Measurements from ENCODE around the gene CDC6.

CDC6 gene

GRCh38 chr17:40349477-40349894 is 61.8 kb downstream of the CDC6 start:
- no peak overlapping the region for H3K4me3 ChIP-seq (ENCODE audit: low read length)
- H3K27me3 ChIP-seq (ENCODE audit: control insufficient read depth, insufficient read depth, low read length), result no peaks in the 10 kb centered on the region
- H3K9me3 ChIP-seq (ENCODE audit: control insufficient read depth, low read length), result no peaks in the 10 kb centered on the region
- peak overlapping the region; percentile 3 for H3K9ac ChIP-seq (ENCODE audit: low read length)
- peaks cover 71% of the 10 kb centered on the region for H3K4me1 ChIP-seq (ENCODE audit: control insufficient read depth, insufficient read depth, low read length)
- peaks cover 11% of the 10 kb centered on the region for H3K36me3 ChIP-seq (ENCODE audit: control insufficient read depth, insufficient read depth, low read length)

GRCh38 chr17:40349895-40350688 is 62.4 kb downstream of the CDC6 start:
- no peaks in the 10 kb centered on the region for H3K27me3 ChIP-seq (ENCODE audit: control insufficient read depth, insufficient read depth, low read length)
- no peak overlapping the region for H3K4me3 ChIP-seq (ENCODE audit: low read length)
- peaks cover 11% of the 10 kb centered on the region for H3K36me3 ChIP-seq (ENCODE audit: control insufficient read depth, insufficient read depth, low read length)
- peaks cover 70% of the 10 kb centered on the region for H3K4me1 ChIP-seq (ENCODE audit: control insufficient read depth, insufficient read depth, low read length)
- no peaks in the 10 kb centered on the region for H3K9me3 ChIP-seq (ENCODE audit: control insufficient read depth, low read length)
- no peak overlapping the region for H3K9ac ChIP-seq (ENCODE audit: low read length)

GRCh38 chr17:40350689-40351358 is 63.1 kb downstream of the CDC6 start:
- Histone ChIP-seq H3K9ac (ENCODE audit: low read length) (no peak overlapping the region), H3K36me3 (ENCODE audit: control insufficient read depth, insufficient read depth, low read length) (peaks cover 17% of the 10 kb centered on the region), H3K4me3 (ENCODE audit: low read length) (no peak overlapping the region), H3K27me3 (ENCODE audit: control insufficient read depth, insufficient read depth, low read length) (no peaks in the 10 kb centered on the region), H3K9me3 (ENCODE audit: control insufficient read depth, low read length) (no peaks in the 10 kb centered on the region), H3K4me1 (ENCODE audit: control insufficient read depth, insufficient read depth, low read length) (peaks cover 62% of the 10 kb centered on the region)

- Histone ChIP-seq H3K9me3 (ENCODE audit: control insufficient read depth, low read length) (no peaks in the 10 kb centered on the region), H3K36me3 (ENCODE audit: control insufficient read depth, insufficient read depth, low read length) (peaks cover 17% of the 10 kb centered on the region), H3K4me3 (ENCODE audit: low read length) (no peak overlapping the region), H3K4me1 (ENCODE audit: control insufficient read depth, insufficient read depth, low read length) (peaks cover 55% of the 10 kb centered on the region), H3K9ac (ENCODE audit: low read length) (no peak overlapping the region), H3K27me3 (ENCODE audit: control insufficient read depth, insufficient read depth, low read length) (no peaks in the 10 kb centered on the region)
Measured at GRCh38 chr17:40351359-40352236, 63.9 kb downstream of the CDC6 start.

GRCh38 chr17:40352237-40352778 is 64.6 kb downstream of the CDC6 start:
- H3K9me3 ChIP-seq (ENCODE audit: control insufficient read depth, low read length), result no peaks in the 10 kb centered on the region
- H3K4me3 ChIP-seq (ENCODE audit: low read length), result no peak overlapping the region
- H3K36me3 ChIP-seq (ENCODE audit: control insufficient read depth, insufficient read depth, low read length), result peaks cover 17% of the 10 kb centered on the region
- peaks cover 48% of the 10 kb centered on the region for H3K4me1 ChIP-seq (ENCODE audit: control insufficient read depth, insufficient read depth, low read length)
- H3K9ac ChIP-seq (ENCODE audit: low read length), result no peak overlapping the region
- no peaks in the 10 kb centered on the region for H3K27me3 ChIP-seq (ENCODE audit: control insufficient read depth, insufficient read depth, low read length)

- Histone ChIP-seq H3K9me3 (ENCODE audit: control insufficient read depth, low read length) (no peaks in the 10 kb centered on the region), H3K9ac (ENCODE audit: low read length) (no peak overlapping the region), H3K27me3 (ENCODE audit: control insufficient read depth, insufficient read depth, low read length) (no peaks in the 10 kb centered on the region), H3K4me3 (ENCODE audit: low read length) (no peak overlapping the region), H3K4me1 (ENCODE audit: control insufficient read depth, insufficient read depth, low read length) (peaks cover 42% of the 10 kb centered on the region), H3K36me3 (ENCODE audit: control insufficient read depth, insufficient read depth, low read length) (peaks cover 17% of the 10 kb centered on the region)
Measured at GRCh38 chr17:40352779-40353394, 65.2 kb downstream of the CDC6 start.

All from mucosa of stomach (tissue), 1 donor.